OCI-LY1 (cell line): ENCODE results near the gene GXYLT2.

Source experiments
- CTCF ChIP-seq: fragments of 200-600 bp; sonication (generic), shearing (Covaris generic); IDR thresholded peaks from 2 replicates; pipeline ENCODE4 v1.5.1; 2017; ENCODE audit warnings: mild to moderate bottlenecking, antibody characterized with exemption, low read length, moderate library complexity, mixed read lengths
- EZH2 ChIP-seq: fragments of 200-600 bp; sonication (generic), shearing (Covaris generic); IDR thresholded peaks from 2 replicates; pipeline ENCODE4 v1.8.0; 2017; ENCODE audit warnings: borderline replicate concordance, mixed run types, mild to moderate bottlenecking, antibody characterized with exemption, low read length, moderate library complexity, mixed read lengths

- TF ChIP-seq CTCF: no peak
- no peak for TF ChIP-seq EZH2
Measured at GRCh38 chr3:72860053-72860452, 27.8 kb upstream of the GXYLT2 start.
